C4-2B (cell line): ENCODE data around the gene PPIL1.

Source experiments
- ZFX ChIP-seq: fragments of 450-650 bp; IDR thresholded peaks from 2 replicates; pipeline ENCODE4 v1.6.1; 2017
- TF ChIP-seq, protein P1 (sequence below): fragments of 450-650 bp; conservative IDR thresholded peaks from 2 replicates; pipeline ENCODE4 v1.5.1; 2017; ENCODE audit warnings: mild to moderate bottlenecking

DNA sequence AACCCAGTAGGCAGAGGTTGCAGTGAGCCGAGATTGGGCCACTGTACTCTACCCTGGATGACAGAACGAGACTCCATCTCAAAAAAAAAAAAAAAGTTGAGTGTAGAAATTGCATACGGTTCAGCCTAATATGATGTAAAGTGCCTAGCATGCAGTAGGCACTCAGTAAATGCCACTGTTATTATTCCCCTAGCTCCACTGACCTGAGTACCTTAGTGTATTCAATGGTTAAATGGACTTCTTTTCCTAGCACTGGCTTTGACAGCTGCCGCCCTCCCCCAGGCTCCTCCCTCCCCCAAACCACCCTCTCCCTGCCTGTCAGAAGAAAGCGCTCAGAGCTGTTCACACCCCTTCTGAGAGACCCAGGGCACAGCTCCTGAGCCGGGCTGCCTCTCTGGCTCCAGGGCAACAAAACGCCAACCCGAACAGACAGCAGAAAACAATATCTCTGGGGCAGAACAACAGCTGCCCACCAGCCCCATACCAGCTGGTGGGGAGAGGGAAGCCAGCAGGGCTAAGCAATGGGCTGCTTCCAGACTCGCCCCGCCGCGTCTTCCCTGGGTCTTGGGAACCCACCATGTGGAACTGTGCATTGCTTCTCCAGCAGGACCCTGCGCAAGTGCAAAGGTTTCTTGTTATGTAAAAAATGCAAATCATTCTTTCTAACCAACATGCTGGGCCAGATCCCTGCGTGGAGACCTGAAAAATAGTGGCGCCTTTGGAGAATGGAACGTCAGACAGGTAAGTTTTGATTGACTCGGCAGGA is 39.8 kb downstream of the PPIL1 start:
- TF ChIP-seq, protein P1, sequence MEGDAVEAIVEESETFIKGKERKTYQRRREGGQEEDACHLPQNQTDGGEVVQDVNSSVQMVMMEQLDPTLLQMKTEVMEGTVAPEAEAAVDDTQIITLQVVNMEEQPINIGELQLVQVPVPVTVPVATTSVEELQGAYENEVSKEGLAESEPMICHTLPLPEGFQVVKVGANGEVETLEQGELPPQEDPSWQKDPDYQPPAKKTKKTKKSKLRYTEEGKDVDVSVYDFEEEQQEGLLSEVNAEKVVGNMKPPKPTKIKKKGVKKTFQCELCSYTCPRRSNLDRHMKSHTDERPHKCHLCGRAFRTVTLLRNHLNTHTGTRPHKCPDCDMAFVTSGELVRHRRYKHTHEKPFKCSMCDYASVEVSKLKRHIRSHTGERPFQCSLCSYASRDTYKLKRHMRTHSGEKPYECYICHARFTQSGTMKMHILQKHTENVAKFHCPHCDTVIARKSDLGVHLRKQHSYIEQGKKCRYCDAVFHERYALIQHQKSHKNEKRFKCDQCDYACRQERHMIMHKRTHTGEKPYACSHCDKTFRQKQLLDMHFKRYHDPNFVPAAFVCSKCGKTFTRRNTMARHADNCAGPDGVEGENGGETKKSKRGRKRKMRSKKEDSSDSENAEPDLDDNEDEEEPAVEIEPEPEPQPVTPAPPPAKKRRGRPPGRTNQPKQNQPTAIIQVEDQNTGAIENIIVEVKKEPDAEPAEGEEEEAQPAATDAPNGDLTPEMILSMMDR, result no peak
- TF ChIP-seq ZFX, result no peak
